GM21360 (cell line): ENCODE measurements around the gene RPP30.

Experiments used
- ATAC-seq: cut with Tn5 transposase; IDR thresholded peaks from one replicate; pipeline ENCODE4 v1.9.1; 2021; ENCODE audit warnings: mild to moderate bottlenecking, moderate library complexity; ENCODE audit not compliant: unreplicated experiment

Gene RPP30

GRCh38 chr10:90916392-90917237, 44.8 kb downstream of the RPP30 start:
- no peak for ATAC-seq

- ATAC-seq: no peak
These were observed 45.6 kb downstream of the RPP30 start for GRCh38 chr10:90917238-90917967.

GRCh38 chr10:90917968-90918318, 46.2 kb downstream of the RPP30 start:
- ATAC-seq: no peak

GRCh38 chr10:90919683-90920574, 48.2 kb downstream of the RPP30 start:
- no peak for ATAC-seq

- ATAC-seq: no peak
These were observed 49.4 kb downstream of the RPP30 start, which contains the start of gene ANKRD1 for GRCh38 chr10:90920986-90921666. Gene ANKRD1, minus strand, starts transcription at chr10:90921087. Its CDS starts 60 bp downstream, at chr10:90921027.

GRCh38 chr10:90921906-90922305, 50.1 kb downstream of the RPP30 start:
- ATAC-seq: no peak

- no peak for ATAC-seq
These were observed 51.4 kb downstream of the RPP30 start for GRCh38 chr10:90923111-90923731.

GRCh38 chr10:90924552-90924951, 52.8 kb downstream of the RPP30 start:
- no peak for ATAC-seq

GRCh38 chr10:90925079-90926029, 53.6 kb downstream of the RPP30 start:
- no peak for ATAC-seq

- no peak for ATAC-seq
These were observed 55.5 kb downstream of the RPP30 start for GRCh38 chr10:90927293-90927692.

- no peak for ATAC-seq
These were observed 57.4 kb downstream of the RPP30 start for GRCh38 chr10:90929179-90929578.

GRCh38 chr10:90930070-90930837, 58.5 kb downstream of the RPP30 start:
- ATAC-seq: no peak

- ATAC-seq: no peak
These were observed 59.4 kb downstream of the RPP30 start for GRCh38 chr10:90930971-90931871.

- ATAC-seq: no peak
These were observed 64.0 kb downstream of the RPP30 start for GRCh38 chr10:90935581-90936275.

GRCh38 chr10:90936276-90936659, 64.5 kb downstream of the RPP30 start:
- no peak for ATAC-seq

GRCh38 chr10:90937645-90938258, 66.0 kb downstream of the RPP30 start:
- no peak for ATAC-seq
